ENCODE measurements around the gene ZNF664.

Gene ZNF664

GRCh38 chr12:123972457-123973401, at the start of gene ZNF664, which contains the start of gene CCDC92:
ZNF664 (plus strand) TSS chr12:123973215; CDS start chr12:124012145, 38,930 bp downstream.
CCDC92 (minus strand) TSS chr12:123972831; CDS start chr12:123944305, 28,526 bp downstream.
- DNase-seq = peak; percentile 89 to 92
- TF ChIP-seq POLR2A (IDR thresholded peaks at IDR 0.05; ENCODE audit: low read length) (peak; percentile 30), GATA1 (IDR thresholded peaks at IDR 0.05; ENCODE audit: low read depth, low read length) (no peak)

DNA sequence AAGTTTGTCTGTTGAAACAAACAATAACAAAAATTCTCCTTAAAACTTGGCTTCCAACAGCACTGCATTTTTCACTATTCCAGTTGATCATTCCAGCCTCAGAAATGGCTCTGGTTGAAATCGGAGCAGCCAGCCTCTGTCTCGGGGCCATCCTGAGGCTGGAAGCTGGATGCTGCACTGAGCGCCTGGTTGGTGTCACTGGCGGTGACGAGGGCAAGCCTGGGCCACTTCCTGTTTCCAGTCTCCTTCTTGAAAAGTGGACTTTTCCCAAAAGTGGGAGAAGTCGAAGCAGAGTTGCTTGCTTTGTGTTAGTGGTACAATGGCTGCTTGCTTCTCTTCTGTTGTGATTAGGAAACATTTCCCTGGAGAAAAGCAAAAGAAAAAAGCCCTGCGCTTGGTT, 49.1 kb upstream of the ZNF664 start:
- no peak for DNase-seq
- TF ChIP-seq GATA1 (IDR thresholded peaks at IDR 0.05; ENCODE audit: low read depth, low read length) = no peak
- no peak for TF ChIP-seq POLR2A (IDR thresholded peaks at IDR 0.05; ENCODE audit: low read length)

DNA sequence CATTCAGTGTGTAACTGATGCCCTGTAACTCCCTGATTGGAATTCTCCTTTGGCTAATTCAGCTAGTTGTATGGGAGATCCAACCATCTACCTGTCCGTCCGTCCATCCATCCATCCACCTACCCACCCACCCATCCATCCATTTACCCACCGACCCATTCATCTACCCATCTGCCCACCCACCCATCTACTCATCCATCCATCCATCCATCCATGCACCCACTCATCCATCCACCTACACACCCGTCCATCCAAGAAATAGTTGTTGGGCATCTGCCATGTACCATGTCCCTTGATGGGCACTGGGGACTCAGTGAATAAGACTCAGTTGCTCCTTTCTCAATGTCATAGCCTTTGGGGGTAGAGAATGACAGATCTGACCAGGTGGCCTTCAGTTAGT, 48.5 kb upstream of the ZNF664 start:
- DNase-seq = no peak
- TF ChIP-seq GATA1 (IDR thresholded peaks at IDR 0.05; ENCODE audit: low read depth, low read length) (no peak), POLR2A (IDR thresholded peaks at IDR 0.05; ENCODE audit: low read length) (no peak)

DNA sequence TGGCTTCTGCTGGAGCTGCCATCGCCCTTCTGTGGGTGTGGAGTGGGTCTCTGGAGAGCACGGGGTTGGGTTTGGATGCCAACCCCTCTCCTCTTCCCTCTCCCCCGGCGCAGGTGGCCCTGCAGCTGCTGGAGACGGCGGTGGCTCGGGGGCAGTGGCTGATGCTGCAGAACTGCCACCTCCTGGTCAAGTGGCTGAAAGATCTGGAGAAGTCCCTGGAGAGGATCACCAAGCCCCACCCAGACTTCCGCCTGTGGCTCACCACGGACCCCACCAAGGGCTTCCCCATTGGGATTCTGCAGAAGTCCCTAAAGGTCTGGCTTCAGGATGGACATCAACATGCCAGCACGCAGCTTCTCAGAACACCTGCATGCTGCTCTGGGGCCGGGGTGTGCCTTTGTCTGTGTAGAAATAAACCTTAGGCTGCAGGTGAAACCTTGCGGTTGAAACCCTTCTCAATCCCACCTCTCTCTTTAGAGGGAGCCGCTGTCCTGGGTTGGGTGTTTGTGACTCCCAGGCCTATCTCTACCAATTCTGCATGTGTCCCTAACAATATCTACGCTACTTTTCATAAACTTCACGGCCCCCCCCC, 44.6 kb upstream of the ZNF664 start:
- TF ChIP-seq POLR2A (IDR thresholded peaks at IDR 0.05; ENCODE audit: low read length) (no peak), GATA1 (IDR thresholded peaks at IDR 0.05; ENCODE audit: low read depth, low read length) (no peak)
- DNase-seq = no peak

DNA sequence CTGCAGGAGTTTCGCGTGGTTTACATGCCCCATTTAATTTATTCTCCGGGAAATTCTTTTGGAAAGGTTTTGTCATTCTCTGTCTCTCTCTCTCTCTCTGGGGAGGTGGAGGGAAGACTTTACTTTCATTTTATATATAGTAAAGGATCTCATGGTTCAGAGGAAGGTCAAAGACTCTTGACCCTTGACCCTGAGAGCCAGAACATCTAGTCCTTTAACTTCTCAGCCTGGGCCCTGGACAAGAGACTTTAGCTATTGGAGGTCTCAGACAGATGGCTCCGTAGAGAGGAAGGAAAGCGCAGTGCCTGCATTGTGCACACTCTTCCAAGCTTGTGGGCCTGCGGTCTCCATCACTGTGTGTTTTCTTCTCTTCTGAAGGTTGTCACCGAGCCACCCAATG, 44.1 kb upstream of the ZNF664 start:
- DNase-seq = no peak
- no peak for TF ChIP-seq POLR2A (IDR thresholded peaks at IDR 0.05; ENCODE audit: low read length)
- TF ChIP-seq GATA1 (IDR thresholded peaks at IDR 0.05; ENCODE audit: low read depth, low read length) = no peak

- DNase-seq = no peak
- TF ChIP-seq GATA1 (IDR thresholded peaks at IDR 0.05; ENCODE audit: low read depth, low read length) (no peak), POLR2A (IDR thresholded peaks at IDR 0.05; ENCODE audit: low read length) (no peak)
Measured at GRCh38 chr12:123929946-123930583, 43.0 kb upstream of the ZNF664 start.

DNA sequence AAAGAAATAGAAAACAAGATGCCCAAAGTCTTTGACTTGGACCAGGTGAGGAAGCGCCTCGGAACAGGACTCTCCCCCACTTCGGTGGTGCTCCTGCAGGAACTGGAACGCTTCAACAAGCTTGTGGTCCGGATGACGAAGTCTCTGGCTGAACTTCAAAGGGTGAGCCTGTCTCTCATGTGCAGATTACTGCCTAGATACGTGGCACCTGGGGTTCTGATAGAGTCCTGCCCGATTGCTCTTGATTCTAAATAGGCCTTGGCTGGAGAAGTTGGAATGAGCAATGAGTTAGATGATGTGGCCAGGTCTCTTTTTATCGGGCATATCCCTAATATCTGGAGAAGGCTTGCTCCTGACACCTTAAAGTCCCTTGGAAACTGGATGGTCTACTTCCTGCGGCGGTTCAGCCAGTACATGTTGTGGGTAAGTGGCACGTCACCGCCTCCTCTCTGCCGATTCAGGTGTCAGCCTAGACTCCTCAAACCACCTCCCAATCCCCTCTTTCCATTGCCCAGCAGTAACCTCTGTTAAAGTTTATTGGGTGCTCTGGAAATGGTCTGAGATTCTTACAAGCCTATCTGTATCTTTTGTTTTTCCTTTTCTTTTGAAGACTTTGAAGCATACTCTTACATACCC, 41.2 kb upstream of the ZNF664 start:
- DNase-seq = no peak
- TF ChIP-seq POLR2A (IDR thresholded peaks at IDR 0.05; ENCODE audit: low read length) (no peak), GATA1 (IDR thresholded peaks at IDR 0.05; ENCODE audit: low read depth, low read length) (no peak)

DNA sequence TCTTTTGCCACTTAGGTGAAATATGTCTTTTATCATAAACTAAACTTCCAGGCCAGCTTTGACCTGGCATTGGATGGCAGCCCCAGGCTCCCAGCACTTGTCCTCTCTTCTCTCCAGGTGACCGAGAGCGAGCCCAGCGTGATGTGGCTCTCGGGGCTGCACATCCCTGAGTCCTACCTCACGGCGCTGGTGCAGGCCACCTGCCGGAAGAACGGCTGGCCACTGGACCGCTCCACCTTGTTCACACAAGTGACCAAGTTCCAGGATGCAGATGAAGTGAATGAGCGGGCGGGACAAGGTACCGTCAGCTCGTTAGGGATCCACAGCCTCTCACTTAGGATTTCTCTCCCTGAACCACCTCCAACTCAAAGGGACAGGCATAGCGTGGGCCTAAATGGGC, 39.8 kb upstream of the ZNF664 start:
- no peak for DNase-seq
- TF ChIP-seq GATA1 (IDR thresholded peaks at IDR 0.05; ENCODE audit: low read depth, low read length) = no peak
- no peak for TF ChIP-seq POLR2A (IDR thresholded peaks at IDR 0.05; ENCODE audit: low read length)

DNA sequence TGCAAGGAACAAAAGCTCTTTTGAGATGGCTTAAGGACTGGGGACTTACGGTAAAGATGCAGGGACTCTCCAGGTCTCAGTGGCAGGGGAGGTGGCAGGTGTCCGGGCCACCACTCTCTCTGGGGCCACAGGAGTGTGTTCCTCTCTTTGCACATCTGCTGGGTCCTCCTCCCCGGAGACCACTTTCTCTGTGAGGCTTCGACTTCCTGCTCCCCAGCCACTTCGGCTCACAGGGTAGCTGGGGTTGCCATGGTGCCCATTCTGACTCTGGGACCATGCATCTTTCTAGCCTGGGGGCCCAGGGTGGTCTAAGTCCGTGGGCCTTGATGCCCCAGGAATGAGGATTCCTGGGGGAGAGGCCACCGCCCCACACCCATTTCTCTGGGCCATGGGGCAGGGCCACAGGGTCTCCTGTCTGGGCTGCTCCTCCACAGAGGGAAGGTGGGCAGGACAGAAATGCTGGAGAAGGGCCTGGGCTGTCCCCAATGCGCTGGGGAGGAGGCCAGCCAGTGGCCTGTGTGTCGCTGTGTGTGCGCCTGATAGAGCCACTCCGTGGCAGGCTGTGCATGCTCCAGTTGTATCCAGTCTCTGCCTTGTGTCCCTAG, 38.9 kb upstream of the ZNF664 start:
- no peak for DNase-seq
- TF ChIP-seq POLR2A (IDR thresholded peaks at IDR 0.05; ENCODE audit: low read length) (no peak), GATA1 (IDR thresholded peaks at IDR 0.05; ENCODE audit: low read depth, low read length) (no peak)

DNA sequence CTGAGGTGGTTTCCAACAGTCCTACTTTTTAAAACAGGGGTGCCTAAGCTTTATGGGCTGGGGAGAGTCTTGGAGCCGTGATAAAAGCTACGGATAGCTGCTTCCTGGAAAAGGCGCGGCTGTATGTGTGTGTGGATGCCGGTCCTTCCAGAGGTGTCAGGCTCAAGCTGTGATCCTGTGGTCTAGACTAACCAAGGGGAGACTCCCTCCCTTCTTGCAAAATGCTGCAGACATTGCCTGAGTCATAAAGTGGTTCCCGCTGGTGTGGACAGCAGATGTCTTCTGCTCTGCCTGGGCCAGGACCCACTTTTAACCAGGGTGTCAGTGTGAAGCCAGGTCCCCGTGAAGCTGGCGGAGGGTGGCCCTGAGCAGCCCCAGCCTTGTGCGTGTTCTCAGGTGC, 38.2 kb upstream of the ZNF664 start:
- DNase-seq = no peak
- TF ChIP-seq POLR2A (IDR thresholded peaks at IDR 0.05; ENCODE audit: low read length) (no peak), GATA1 (IDR thresholded peaks at IDR 0.05; ENCODE audit: low read depth, low read length) (no peak)

- no peak for DNase-seq
- no peak for TF ChIP-seq GATA1 (IDR thresholded peaks at IDR 0.05; ENCODE audit: low read depth, low read length)
- no peak for TF ChIP-seq POLR2A (IDR thresholded peaks at IDR 0.05; ENCODE audit: low read length)
Measured at GRCh38 chr12:123935956-123936355, 37.1 kb upstream of the ZNF664 start.

DNA sequence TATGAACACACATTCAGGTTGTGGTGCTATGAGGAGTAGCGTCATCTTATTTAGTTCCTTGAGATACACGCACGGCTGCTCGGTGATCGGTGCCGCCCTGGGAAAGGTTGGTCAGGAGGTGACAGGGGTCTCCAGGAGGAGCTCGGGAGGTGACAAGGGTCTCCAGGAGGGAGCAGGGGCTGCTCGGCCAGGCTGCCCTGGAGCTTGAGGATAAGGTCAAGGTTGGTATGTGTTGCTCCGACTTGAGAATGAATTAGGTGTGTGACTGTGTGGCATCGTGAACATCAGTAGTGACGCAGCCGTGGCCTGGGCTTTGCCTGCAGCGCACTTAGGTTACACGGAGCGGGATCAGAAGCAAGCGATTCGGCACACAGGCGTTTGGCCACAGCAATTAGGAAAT, 36.5 kb upstream of the ZNF664 start:
- no peak for DNase-seq
- TF ChIP-seq POLR2A (IDR thresholded peaks at IDR 0.05; ENCODE audit: low read length) (no peak), GATA1 (IDR thresholded peaks at IDR 0.05; ENCODE audit: low read depth, low read length) (no peak)

DNA sequence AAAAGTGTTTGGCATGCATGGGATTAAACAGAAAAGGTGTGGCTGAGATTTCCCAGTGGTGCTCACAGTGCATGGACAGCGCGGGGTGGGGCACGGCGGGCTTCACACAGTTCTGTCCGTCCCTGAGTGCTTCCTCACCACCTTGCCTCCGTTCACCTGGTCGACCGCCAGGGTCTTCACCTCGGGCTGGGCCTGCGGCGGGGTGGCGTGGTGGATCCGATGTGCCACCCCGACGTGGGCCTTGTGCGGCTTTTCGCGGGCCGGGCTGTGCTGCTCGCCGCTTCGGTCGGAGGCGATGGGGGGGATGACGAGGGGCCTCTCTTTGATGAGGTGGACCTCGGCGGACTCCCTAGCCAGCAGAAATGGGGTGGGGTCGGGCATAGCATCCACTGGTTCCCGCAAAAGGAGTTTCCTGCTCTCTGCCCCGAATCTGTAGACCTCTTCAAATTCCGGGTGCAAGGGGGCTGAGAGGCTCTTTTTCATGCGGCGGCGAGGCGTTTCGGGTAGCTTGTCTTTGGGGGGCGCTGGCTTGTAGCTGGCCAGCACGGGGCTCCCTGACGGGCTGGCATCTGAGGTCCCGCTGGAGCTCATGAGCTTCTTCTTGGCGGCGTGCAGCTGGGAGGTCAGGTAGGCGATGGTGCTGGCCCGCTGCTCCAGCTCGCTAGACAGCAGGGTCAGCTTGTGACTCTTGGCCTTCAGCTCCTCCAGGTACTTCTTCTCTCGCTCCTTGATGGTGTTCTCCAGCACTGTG, 35.9 kb upstream of the ZNF664 start:
- no peak for DNase-seq
- no peak for TF ChIP-seq GATA1 (IDR thresholded peaks at IDR 0.05; ENCODE audit: low read depth, low read length)
- TF ChIP-seq POLR2A (IDR thresholded peaks at IDR 0.05; ENCODE audit: low read length) = no peak

Data from erythroblast (primary cell).